Activated T-helper 17 cell treated with anti-CD3 and anti-CD28 coated beads, Interleukin-2, amount 50 U/mL, for 72 hours (primary cell): ENCODE measurements around the gene CHST13. TPM values are rescaled to one million over a fixed set of nuclear protein-coding genes. Genes with fewer than 3 reads are reported as not detected.
"Not testable (repeated sequence)": the region's sequence is repeated elsewhere in the genome, so short reads cannot be mapped to it uniquely, and the experiment has no call there.

Experiments used
- ATAC-seq: fragments of 150-1000 bp; cut with Tn5 transposase; replicated peaks from 2 replicates; pipeline ENCODE4 v1.10.0; 2021; ENCODE audit warnings: mild to moderate bottlenecking, moderate library complexity
- H3K27ac Mint-ChIP-seq: one replicate; pipeline ENCODE4 v1.8.0; 2022; ENCODE audit warnings: mixed read lengths
- H3K27me3 Mint-ChIP-seq: one replicate; pipeline ENCODE4 v1.8.0; 2022; ENCODE audit warnings: mixed read lengths
- H3K36me3 Mint-ChIP-seq: one replicate; pipeline ENCODE4 v1.8.0; 2022; ENCODE audit warnings: low read depth, mild to moderate bottlenecking, mixed read lengths
- H3K4me1 Mint-ChIP-seq: one replicate; pipeline ENCODE4 v1.8.0; 2022; ENCODE audit warnings: mixed read lengths
- H3K4me3 Mint-ChIP-seq: one replicate; pipeline ENCODE4 v1.8.0; 2022; ENCODE audit warnings: mild to moderate bottlenecking, mixed read lengths
- H3K9me3 Mint-ChIP-seq: one replicate; pipeline ENCODE4 v1.8.0; 2022; ENCODE audit warnings: mixed read lengths
- total RNA-seq, 2 donors: library from RNA; stranded (reverse); gene quantifications; one replicate each; pipeline ENCODE4 v1.2.3, GENCODE V29; 2022

Gene CHST13
- total RNA-seq, 2 donors from 2014 or later: not detected

DNA sequence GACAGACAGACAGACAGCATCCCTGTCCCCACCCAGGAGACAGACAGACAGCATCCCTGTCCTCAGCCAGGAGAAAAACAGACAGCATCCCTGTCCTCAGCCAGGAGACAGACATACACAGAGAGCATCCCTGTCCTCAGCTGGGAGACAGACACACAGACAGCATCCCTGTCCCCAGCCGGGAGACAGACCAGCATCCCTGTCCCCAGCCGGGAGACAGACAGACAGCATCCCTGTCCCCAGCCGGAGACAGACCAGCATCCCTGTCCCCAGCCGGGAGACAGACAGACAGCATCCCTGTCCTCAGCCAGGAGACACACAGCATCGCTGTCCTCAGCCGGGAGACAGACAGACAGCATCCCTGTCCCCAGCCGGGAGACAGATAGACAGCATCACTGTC lies 10.8 kb downstream of the CHST13 start:
- not testable (repeated sequence) for ATAC-seq, H3K36me3 Mint-ChIP-seq, H3K4me3 Mint-ChIP-seq, H3K9me3 Mint-ChIP-seq, H3K4me1 Mint-ChIP-seq, H3K27ac Mint-ChIP-seq
- peaks cover 16% of the 10 kb centered on the region for H3K27me3 Mint-ChIP-seq

GRCh38 chr3:126535636-126536035 lies 11.7 kb downstream of the CHST13 start:
- no peak for ATAC-seq
- H3K36me3 Mint-ChIP-seq: no peaks in the 10 kb centered on the region
- no peaks in the 10 kb centered on the region for H3K9me3 Mint-ChIP-seq
- H3K27me3 Mint-ChIP-seq: peaks cover 20% of the 10 kb centered on the region
- H3K27ac Mint-ChIP-seq: no peak overlapping the region
- no peaks in the 10 kb centered on the region for H3K4me1 Mint-ChIP-seq
- H3K4me3 Mint-ChIP-seq: no peak overlapping the region

GRCh38 chr3:126536126-126536525 lies 12.2 kb downstream of the CHST13 start:
- no peak for ATAC-seq
- no peaks in the 10 kb centered on the region for H3K9me3 Mint-ChIP-seq
- H3K4me1 Mint-ChIP-seq: no peaks in the 10 kb centered on the region
- H3K27ac Mint-ChIP-seq: no peak overlapping the region
- H3K36me3 Mint-ChIP-seq: no peaks in the 10 kb centered on the region
- H3K27me3 Mint-ChIP-seq: peaks cover 23% of the 10 kb centered on the region
- H3K4me3 Mint-ChIP-seq: no peak overlapping the region

GRCh38 chr3:126537116-126537729 lies 13.3 kb downstream of the CHST13 start:
- Mint-ChIP-seq H3K9me3 (no peaks in the 10 kb centered on the region), H3K36me3 (no peaks in the 10 kb centered on the region), H3K27me3 (peaks cover 23% of the 10 kb centered on the region), H3K27ac (no peak overlapping the region), H3K4me1 (no peaks in the 10 kb centered on the region), H3K4me3 (no peak overlapping the region)
- ATAC-seq: no peak

DNA sequence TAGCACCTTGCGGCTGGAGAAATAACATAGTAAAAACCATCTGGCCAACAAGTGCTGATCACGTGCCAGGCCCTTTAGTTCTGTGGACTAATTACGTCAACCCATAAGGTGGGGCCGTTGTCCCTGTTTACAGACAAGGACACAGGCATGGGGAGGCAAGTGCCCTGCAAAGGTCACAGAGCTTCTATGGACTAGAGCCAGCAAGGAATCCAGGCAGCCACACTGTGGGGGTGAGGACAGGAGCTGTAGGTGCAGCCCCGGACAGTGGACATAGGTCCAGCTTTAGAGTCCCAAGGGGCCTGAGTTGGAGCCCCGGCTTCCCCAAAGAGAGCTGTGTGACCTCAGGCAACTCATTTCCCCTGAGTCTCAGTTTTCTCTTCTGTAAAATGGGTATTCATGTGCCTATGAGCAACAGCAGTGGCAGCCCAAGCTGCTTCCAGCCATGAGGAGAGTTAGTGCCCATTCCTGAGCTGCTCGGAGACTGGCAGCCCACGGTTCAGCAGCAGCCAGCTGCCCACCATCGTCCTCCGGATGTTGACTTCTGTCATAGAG lies 13.9 kb downstream of the CHST13 start:
- H3K27ac Mint-ChIP-seq: no peak overlapping the region
- no peak overlapping the region for H3K4me3 Mint-ChIP-seq
- no peaks in the 10 kb centered on the region for H3K9me3 Mint-ChIP-seq
- no peaks in the 10 kb centered on the region for H3K4me1 Mint-ChIP-seq
- peaks cover 19% of the 10 kb centered on the region for H3K27me3 Mint-ChIP-seq
- H3K36me3 Mint-ChIP-seq: no peaks in the 10 kb centered on the region
- ATAC-seq: no peak

DNA sequence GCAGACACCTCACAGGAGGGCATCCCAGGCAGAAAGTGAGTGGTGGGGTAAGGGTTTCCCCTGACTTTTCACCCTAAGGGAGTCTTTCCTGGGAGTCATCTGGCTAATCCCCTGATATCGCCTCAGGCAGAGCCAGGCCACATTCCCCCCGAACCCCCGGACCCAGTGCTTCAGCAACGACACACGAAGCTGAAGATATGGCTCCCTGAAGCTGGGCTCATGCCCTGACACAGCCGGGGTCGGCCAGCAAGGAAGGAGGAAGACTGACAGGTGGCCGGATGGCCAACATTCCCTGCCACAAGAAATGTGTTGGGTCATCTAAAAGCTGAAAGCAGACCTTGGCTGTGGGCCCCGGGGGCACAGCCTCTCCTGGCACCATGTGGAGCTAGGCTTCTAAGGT lies 14.4 kb downstream of the CHST13 start:
- Mint-ChIP-seq H3K4me3 (no peak overlapping the region), H3K27me3 (peaks cover 18% of the 10 kb centered on the region), H3K9me3 (no peaks in the 10 kb centered on the region), H3K36me3 (no peaks in the 10 kb centered on the region), H3K4me1 (no peaks in the 10 kb centered on the region), H3K27ac (no peak overlapping the region)
- no peak for ATAC-seq

GRCh38 chr3:126538966-126539365 lies 15.0 kb downstream of the CHST13 start:
- no peak for ATAC-seq
- Mint-ChIP-seq H3K9me3 (no peaks in the 10 kb centered on the region), H3K36me3 (no peaks in the 10 kb centered on the region), H3K4me1 (no peaks in the 10 kb centered on the region), H3K4me3 (no peak overlapping the region), H3K27ac (no peak overlapping the region), H3K27me3 (peaks cover 12% of the 10 kb centered on the region)

- Mint-ChIP-seq H3K4me3 (no peak overlapping the region), H3K36me3 (no peaks in the 10 kb centered on the region), H3K4me1 (no peaks in the 10 kb centered on the region), H3K27ac (no peak overlapping the region), H3K9me3 (no peaks in the 10 kb centered on the region), H3K27me3 (peaks cover 6% of the 10 kb centered on the region)
- no peak for ATAC-seq
Observed at GRCh38 chr3:126539558-126540250, 15.7 kb downstream of the CHST13 start.

GRCh38 chr3:126540342-126540849 lies 16.4 kb downstream of the CHST13 start:
- H3K4me3 Mint-ChIP-seq: no peak overlapping the region
- H3K9me3 Mint-ChIP-seq: no peaks in the 10 kb centered on the region
- peaks cover 6% of the 10 kb centered on the region for H3K27me3 Mint-ChIP-seq
- ATAC-seq: no peak
- H3K36me3 Mint-ChIP-seq: no peaks in the 10 kb centered on the region
- H3K27ac Mint-ChIP-seq: no peak overlapping the region
- no peaks in the 10 kb centered on the region for H3K4me1 Mint-ChIP-seq

- no peak overlapping the region for H3K4me3 Mint-ChIP-seq
- no peaks in the 10 kb centered on the region for H3K9me3 Mint-ChIP-seq
- no peak for ATAC-seq
- no peak overlapping the region for H3K27ac Mint-ChIP-seq
- H3K4me1 Mint-ChIP-seq: no peaks in the 10 kb centered on the region
- H3K27me3 Mint-ChIP-seq: peaks cover 6% of the 10 kb centered on the region
- no peaks in the 10 kb centered on the region for H3K36me3 Mint-ChIP-seq
Observed at GRCh38 chr3:126540951-126541627, 17.1 kb downstream of the CHST13 start.

DNA sequence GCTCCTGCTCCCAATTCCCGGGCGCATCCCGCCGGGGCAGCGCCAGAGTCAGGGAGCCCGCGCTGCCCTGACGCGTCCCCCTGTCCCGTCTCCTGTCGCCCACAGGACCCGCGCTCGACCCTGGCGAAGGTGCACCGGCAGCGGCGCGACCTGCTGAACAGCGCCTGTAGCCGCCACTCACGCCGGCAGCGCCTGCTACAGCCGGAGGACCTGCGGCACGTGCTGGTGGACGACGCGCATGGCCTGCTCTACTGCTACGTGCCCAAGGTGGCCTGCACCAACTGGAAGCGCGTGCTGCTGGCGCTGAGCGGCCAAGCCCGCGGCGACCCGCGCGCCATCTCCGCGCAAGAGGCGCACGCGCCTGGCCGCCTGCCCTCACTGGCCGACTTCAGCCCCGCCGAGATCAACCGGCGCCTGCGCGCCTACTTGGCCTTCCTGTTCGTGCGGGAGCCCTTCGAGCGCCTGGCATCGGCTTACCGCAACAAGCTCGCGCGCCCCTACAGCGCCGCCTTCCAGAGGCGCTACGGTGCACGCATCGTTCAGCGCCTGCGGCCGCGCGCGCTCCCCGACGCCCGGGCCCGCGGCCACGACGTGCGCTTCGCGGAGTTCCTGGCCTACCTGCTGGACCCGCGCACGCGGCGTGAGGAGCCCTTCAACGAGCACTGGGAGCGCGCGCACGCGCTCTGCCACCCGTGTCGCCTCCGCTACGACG lies 17.8 kb downstream of the CHST13 start:
- Mint-ChIP-seq H3K27ac (no peak overlapping the region), H3K4me1 (no peaks in the 10 kb centered on the region), H3K9me3 (no peaks in the 10 kb centered on the region), H3K36me3 (no peaks in the 10 kb centered on the region), H3K27me3 (peaks cover 6% of the 10 kb centered on the region), H3K4me3 (no peak overlapping the region)
- ATAC-seq: no peak

DNA sequence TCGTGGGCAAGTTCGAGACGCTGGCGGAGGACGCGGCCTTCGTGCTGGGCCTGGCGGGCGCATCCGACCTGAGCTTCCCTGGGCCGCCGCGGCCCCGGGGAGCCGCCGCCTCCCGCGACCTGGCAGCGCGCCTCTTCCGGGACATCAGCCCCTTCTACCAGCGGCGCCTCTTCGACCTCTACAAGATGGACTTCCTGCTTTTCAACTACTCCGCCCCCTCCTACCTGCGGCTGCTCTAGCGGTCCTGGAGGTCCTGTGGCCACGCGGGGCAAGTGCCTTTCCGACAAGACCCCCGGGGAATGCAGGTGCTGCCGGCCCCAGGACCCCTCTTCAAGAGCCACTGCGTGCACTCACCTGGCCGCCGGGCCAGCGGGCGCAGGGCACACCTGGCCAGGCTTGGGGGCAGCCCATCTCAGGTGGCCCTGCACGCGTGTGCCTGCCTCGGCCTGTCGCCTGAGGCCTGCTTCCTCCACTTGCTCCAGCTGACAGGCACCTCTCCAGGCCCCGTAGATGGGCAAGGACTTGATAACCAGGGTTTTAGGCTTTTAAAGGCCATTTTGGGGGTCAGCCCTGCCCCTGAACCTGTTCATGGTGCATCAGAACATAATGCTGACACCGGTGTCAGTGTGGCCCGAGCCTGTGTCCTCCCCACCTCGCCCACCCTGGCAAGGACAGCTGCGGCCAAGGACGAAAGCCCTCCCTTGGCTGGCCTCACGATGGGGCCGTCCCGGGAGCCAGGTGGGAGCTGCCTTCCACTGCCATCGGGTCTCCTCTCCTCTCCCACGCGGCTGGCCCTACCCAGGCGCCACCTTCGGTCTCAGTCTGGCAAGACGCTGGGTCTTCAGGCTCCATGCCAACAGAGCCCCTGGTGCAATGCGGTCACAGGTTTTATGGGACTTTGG lies 18.6 kb downstream of the CHST13 start:
- Mint-ChIP-seq H3K4me3 (no peak overlapping the region), H3K36me3 (no peaks in the 10 kb centered on the region), H3K27ac (no peak overlapping the region), H3K9me3 (no peaks in the 10 kb centered on the region), H3K4me1 (no peaks in the 10 kb centered on the region), H3K27me3 (peaks cover 6% of the 10 kb centered on the region)
- ATAC-seq: no peak

DNA sequence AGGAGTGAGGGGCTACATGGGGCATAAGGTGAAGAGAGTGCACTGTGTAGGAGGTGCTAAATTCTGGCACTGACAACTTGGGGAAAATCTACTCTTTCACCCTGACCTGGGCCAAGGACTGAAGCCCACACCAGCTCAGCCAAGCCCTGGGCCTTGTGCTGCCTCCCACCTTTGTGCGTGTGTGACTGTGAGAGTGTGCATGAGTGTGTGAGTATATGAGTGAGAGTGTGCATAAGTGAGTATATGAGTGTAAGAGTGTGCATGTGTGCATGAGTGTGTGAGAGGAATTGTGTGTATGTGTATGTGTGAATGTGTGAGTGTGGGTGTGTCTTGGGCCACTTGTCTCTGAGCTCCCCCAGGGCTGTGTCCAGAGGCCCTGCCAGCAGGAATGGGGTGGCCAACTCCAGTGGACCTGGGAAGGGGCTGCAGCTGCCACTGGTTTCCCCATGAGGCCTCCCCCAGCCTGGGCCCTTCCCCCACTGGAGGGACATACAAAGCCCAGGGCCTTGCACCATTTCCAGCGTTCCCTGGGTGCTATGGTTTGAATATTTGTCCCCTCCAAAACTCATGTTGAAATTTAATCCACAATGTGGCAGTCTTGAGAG lies 19.6 kb downstream of the CHST13 start:
- no peak overlapping the region for H3K4me3 Mint-ChIP-seq
- no peak for ATAC-seq
- H3K27me3 Mint-ChIP-seq: peaks cover 6% of the 10 kb centered on the region
- no peaks in the 10 kb centered on the region for H3K36me3 Mint-ChIP-seq
- H3K27ac Mint-ChIP-seq: no peak overlapping the region
- no peaks in the 10 kb centered on the region for H3K4me1 Mint-ChIP-seq
- no peaks in the 10 kb centered on the region for H3K9me3 Mint-ChIP-seq
